Neural progenitor cell (in vitro differentiated cells): Measurements from ENCODE around the gene FOXK1. TPM values are rescaled to one million over a fixed set of nuclear protein-coding genes. Genes with fewer than 3 reads are reported as not detected.

Experiments used
- DNase-seq: peaks from one replicate; pipeline ENCODE4 v3.0.0-alpha.2; 2016; ENCODE audit warnings: low spot score
- H2AFZ ChIP-seq: fragments of 200-600 bp; sonication (generic); replicated peaks from 2 replicates; pipeline ENCODE4 v1.6.1; 2016; ENCODE audit warnings: antibody characterized with exemption
- H3F3A ChIP-seq: fragments of 200-600 bp; sonication (generic); 2 replicates; pipeline ENCODE4 v1.6.1; 2016; ENCODE audit warnings: antibody characterized with exemption, low read depth
- H3K27ac ChIP-seq: fragments of 200-600 bp; sonication (generic); 2 replicates; pipeline ENCODE4 v1.5.1; 2016; ENCODE audit warnings: mild to moderate bottlenecking
- H3K27me3 ChIP-seq: fragments of 200-600 bp; sonication (generic); 2 replicates; pipeline ENCODE4 v1.6.1; 2016; ENCODE audit warnings: mild to moderate bottlenecking, moderate library complexity
- H3K36me3 ChIP-seq: fragments of 200-600 bp; sonication (generic); 2 replicates; pipeline ENCODE4 v1.5.1; 2016
- H3K4me1 ChIP-seq: fragments of 200-600 bp; sonication (generic); 2 replicates; pipeline ENCODE4 v1.6.1; 2016; ENCODE audit warnings: mixed run types
- H3K4me2 ChIP-seq: fragments of 200-600 bp; sonication (generic); 2 replicates; pipeline ENCODE4 v1.6.1; 2016
- H3K4me3 ChIP-seq: fragments of 200-600 bp; sonication (generic); 2 replicates; pipeline ENCODE4 v1.5.1; 2016
- H3K79me2 ChIP-seq: fragments of 200-600 bp; sonication (generic); 2 replicates; pipeline ENCODE4 v1.6.1; 2016; ENCODE audit warnings: low read depth
- H3K9ac ChIP-seq: fragments of 200-600 bp; sonication (generic); 2 replicates; pipeline ENCODE4 v1.6.1; 2016
- H3K9me3 ChIP-seq: fragments of 200-600 bp; sonication (generic); 2 replicates; pipeline ENCODE4 v1.5.1; 2016; ENCODE audit warnings: low read depth
- H4K20me1 ChIP-seq: fragments of 200-600 bp; sonication (generic); 2 replicates; pipeline ENCODE4 v1.6.1; 2016; ENCODE audit warnings: low read depth
- H3K27ac Mint-ChIP-seq: 3 replicates; pipeline ENCODE4 v1.8.0; 2021; ENCODE audit warnings: mixed read lengths
- H3K27me3 Mint-ChIP-seq: 2 replicates; pipeline ENCODE4 v1.8.0; 2022; ENCODE audit warnings: low read depth, mild to moderate bottlenecking, inconsistent platforms, moderate library complexity, mixed read lengths; ENCODE audit not compliant: insufficient read depth
- H3K36me3 Mint-ChIP-seq: 3 replicates; pipeline ENCODE4 v1.8.0; 2021; ENCODE audit warnings: mixed read lengths
- H3K4me1 Mint-ChIP-seq: 3 replicates; pipeline ENCODE4 v1.8.0; 2021; ENCODE audit warnings: mixed read lengths
- H3K4me3 Mint-ChIP-seq: 3 replicates; pipeline ENCODE4 v1.8.0; 2021; ENCODE audit warnings: mild to moderate bottlenecking, moderate library complexity, mixed read lengths
- H3K9me3 Mint-ChIP-seq: 3 replicates; pipeline ENCODE4 v1.8.0; 2020; ENCODE audit warnings: mixed read lengths
- CTCF ChIP-seq: fragments of 200-600 bp; sonication (generic); IDR thresholded peaks from 2 replicates; pipeline ENCODE4 v1.5.1; 2017; ENCODE audit warnings: antibody characterized with exemption, mild to moderate bottlenecking
- EZH2 ChIP-seq: fragments of 200-600 bp; sonication (generic); IDR thresholded peaks from 2 replicates; pipeline ENCODE4 v1.6.1; 2017; ENCODE audit warnings: antibody characterized with exemption, mild to moderate bottlenecking, moderate library complexity
- EZH2phosphoT487 ChIP-seq: fragments of 200-600 bp; sonication (generic); IDR thresholded peaks from 2 replicates; pipeline ENCODE4 v1.6.1; 2017; ENCODE audit warnings: antibody characterized with exemption
- total RNA-seq: library from RNA; depleted of rRNA; stranded (reverse); fragments of >200 nt; gene quantifications from 2 replicates; pipeline ENCODE4 v1.2.3, GENCODE V29; 2015; ENCODE audit warnings: low replicate concordance

The FOXK1 gene
- total RNA-seq, 1 donor from 2014 or later = 11.1 TPM

GRCh38 chr7:4734587-4735345 is 52.7 kb downstream of the FOXK1 start:
- peaks cover 86% of the 10 kb centered on the region for H4K20me1 ChIP-seq
- H3K27me3 ChIP-seq = no peaks in the 10 kb centered on the region
- peak overlapping the region; percentile 88 for H3K27ac Mint-ChIP-seq
- H3K4me1 ChIP-seq = peaks cover 16% of the 10 kb centered on the region
- no peak overlapping the region for H3K4me3 ChIP-seq
- no peak for TF ChIP-seq CTCF
- TF ChIP-seq EZH2 = no peak
- no peak for TF ChIP-seq EZH2phosphoT487
- H3K36me3 Mint-ChIP-seq = peaks cover 26% of the 10 kb centered on the region
- peaks cover 17% of the 10 kb centered on the region for H3F3A ChIP-seq
- peaks cover 3% of the 10 kb centered on the region for H3K27me3 Mint-ChIP-seq
- no peak overlapping the region for H2AFZ ChIP-seq
- no peak for DNase-seq
- H3K27ac ChIP-seq = no peak overlapping the region
- no peaks in the 10 kb centered on the region for H3K9me3 ChIP-seq
- no peak overlapping the region for H3K4me2 ChIP-seq
- H3K9ac ChIP-seq = no peak overlapping the region
- H3K36me3 ChIP-seq = no peaks in the 10 kb centered on the region
- H3K9me3 Mint-ChIP-seq = no peaks in the 10 kb centered on the region
- peak overlapping the region; percentile 59 for H3K4me3 Mint-ChIP-seq
- H3K4me1 Mint-ChIP-seq = peaks cover 48% of the 10 kb centered on the region
- H3K79me2 ChIP-seq = peaks cover 12% of the 10 kb centered on the region

- Histone ChIP-seq H3K9me3 (no peaks in the 10 kb centered on the region), H3K4me1 (peaks cover 16% of the 10 kb centered on the region), H3K79me2 (peaks cover 12% of the 10 kb centered on the region), H3K27ac (no peak overlapping the region), H3F3A (peaks cover 17% of the 10 kb centered on the region), H3K36me3 (no peaks in the 10 kb centered on the region), H4K20me1 (peaks cover 70% of the 10 kb centered on the region), H3K27me3 (no peaks in the 10 kb centered on the region), H3K9ac (no peak overlapping the region), H3K4me2 (no peak overlapping the region), H3K4me3 (no peak overlapping the region), H2AFZ (no peak overlapping the region)
- Mint-ChIP-seq H3K27ac (peak overlapping the region; percentile 51), H3K27me3 (peaks cover 5% of the 10 kb centered on the region), H3K4me3 (peak overlapping the region; percentile 52), H3K4me1 (peaks cover 50% of the 10 kb centered on the region), H3K9me3 (no peaks in the 10 kb centered on the region), H3K36me3 (peaks cover 30% of the 10 kb centered on the region)
- DNase-seq = no peak
- TF ChIP-seq EZH2phosphoT487 = no peak
- TF ChIP-seq EZH2 = no peak
- no peak for TF ChIP-seq CTCF
These were observed 55.2 kb downstream of the FOXK1 start for GRCh38 chr7:4737300-4737699.

GRCh38 chr7:4738711-4739527 is 56.8 kb downstream of the FOXK1 start:
- peak overlapping the region; percentile 97 for H3K27ac Mint-ChIP-seq
- Histone ChIP-seq H3K36me3 (no peaks in the 10 kb centered on the region), H3K27ac (peak overlapping the region; percentile 68), H3K4me3 (no peak overlapping the region), H3F3A (peaks cover 26% of the 10 kb centered on the region), H3K4me1 (peaks cover 21% of the 10 kb centered on the region), H2AFZ (no peak overlapping the region), H3K79me2 (peaks cover 8% of the 10 kb centered on the region), H3K9ac (no peak overlapping the region), H3K9me3 (no peaks in the 10 kb centered on the region), H4K20me1 (peaks cover 56% of the 10 kb centered on the region), H3K4me2 (peak overlapping the region; percentile 59), H3K27me3 (no peaks in the 10 kb centered on the region)
- peaks cover 7% of the 10 kb centered on the region for H3K27me3 Mint-ChIP-seq
- peak overlapping the region; percentile 70 for H3K4me3 Mint-ChIP-seq
- H3K9me3 Mint-ChIP-seq = no peaks in the 10 kb centered on the region
- H3K36me3 Mint-ChIP-seq = peaks cover 21% of the 10 kb centered on the region
- TF ChIP-seq CTCF = no peak
- no peak for TF ChIP-seq EZH2phosphoT487
- no peak for TF ChIP-seq EZH2
- peak; percentile 81 for DNase-seq
- H3K4me1 Mint-ChIP-seq = peaks cover 56% of the 10 kb centered on the region
